PC-9 (cell line): Measurements from ENCODE around the gene TMPRSS4. TPM values are rescaled to one million over a fixed set of nuclear protein-coding genes. Genes with fewer than 3 reads are reported as not detected.

Source experiments
- BruUV-seq: library from RNA; stranded (reverse); fragments of 400-500 nt; replicated peaks from 2 replicates; lab custom pipeline; 2021; lab: Mats Ljungman, UMichigan
- CTCF ChIA-PET: fragments of 300-600 bp; sonication (Branson Sonifier 250); formaldehyde crosslinking; loops from one replicate; lab custom pipeline; 2022; ENCODE audit warnings: antibody characterized with exemption; lab: Charles Lee
- POLR2A ChIA-PET: fragments of 300-600 bp; sonication (Branson Sonifier 250); formaldehyde crosslinking; loops from one replicate; lab custom pipeline; 2022; ENCODE audit warnings: antibody characterized with exemption; ENCODE audit not compliant: unreplicated experiment; lab: Charles Lee
- DNase-seq, 2 experiments: peaks; one replicate each; pipeline versions ENCODE4 v3.0.0 to v3.0.0-alpha.2; 2015 to 2022; ENCODE audit warnings: mixed read lengths in 1 of 2
- H2AFZ ChIP-seq: fragments of 200-600 bp; sonication (generic); 2 replicates; pipeline ENCODE4 v1.8.1; 2017; ENCODE audit warnings: antibody characterized with exemption
- H3F3A ChIP-seq: fragments of 200-600 bp; sonication (generic); 2 replicates; pipeline ENCODE4 v1.8.1; 2017; ENCODE audit warnings: antibody characterized with exemption, mild to moderate bottlenecking, low read depth; ENCODE audit not compliant: insufficient read depth
- H3K27ac ChIP-seq: fragments of 200-600 bp; sonication (generic); 2 replicates; pipeline ENCODE4 v1.6.1; 2016; ENCODE audit warnings: mixed run types
- H3K27me3 ChIP-seq: fragments of 200-600 bp; sonication (generic); 2 replicates; pipeline ENCODE4 v1.6.1; 2016; ENCODE audit warnings: low read depth, mixed run types; ENCODE audit not compliant: insufficient read depth
- H3K36me3 ChIP-seq: fragments of 200-600 bp; sonication (generic); 2 replicates; pipeline ENCODE4 v1.6.1; 2016; ENCODE audit warnings: low read depth, mixed run types
- H3K4me1 ChIP-seq: fragments of 200-600 bp; sonication (generic); replicated peaks from 2 replicates; pipeline ENCODE4 v1.6.1; 2016; ENCODE audit warnings: mixed run types; ENCODE audit not compliant: insufficient read depth
- H3K4me2 ChIP-seq: fragments of 200-600 bp; sonication (generic); 2 replicates; pipeline ENCODE4 v1.6.1; 2017; ENCODE audit warnings: mixed run types
- H3K4me3 ChIP-seq: fragments of 200-600 bp; sonication (generic); 2 replicates; pipeline ENCODE4 v1.6.1; 2016; ENCODE audit warnings: mixed run types
- H3K79me2 ChIP-seq: fragments of 200-600 bp; sonication (generic); 2 replicates; pipeline ENCODE4 v1.6.1; 2017; ENCODE audit warnings: low read depth, mixed run types
- H3K9me2 ChIP-seq: fragments of 200-600 bp; sonication (generic); 2 replicates; pipeline ENCODE4 v1.8.1; 2017; ENCODE audit warnings: mild to moderate bottlenecking; ENCODE audit not compliant: insufficient read depth
- H3K9me3 ChIP-seq: fragments of 200-600 bp; sonication (generic); 2 replicates; pipeline ENCODE4 v1.8.1; 2016; ENCODE audit warnings: low read depth; ENCODE audit not compliant: insufficient read depth
- H4K20me1 ChIP-seq: fragments of 200-600 bp; sonication (generic); 2 replicates; pipeline ENCODE4 v1.8.1; 2017; ENCODE audit not compliant: insufficient read depth
- CTCF ChIP-seq: fragments of 200-600 bp; sonication (generic); conservative IDR thresholded peaks from 2 replicates; pipeline ENCODE4 v1.6.1; 2017; ENCODE audit warnings: mixed run types, antibody characterized with exemption, mild to moderate bottlenecking, moderate library complexity
- EZH2 ChIP-seq: fragments of 200-600 bp; sonication (generic); IDR thresholded peaks from 2 replicates; pipeline ENCODE4 v1.8.0; 2017; ENCODE audit warnings: antibody characterized with exemption, low read depth
- intact Hi-C: fragments of 100-400 bp; cut with micrococcal nuclease; formaldehyde crosslinking; loops from one replicate; pipeline ENCODE4 v1.10.0; 2022; ENCODE audit not compliant: unreplicated experiment
- total RNA-seq: library from RNA; stranded (reverse); gene quantifications from 2 replicates; pipeline ENCODE4 v1.2.3, GENCODE V29; 2021

Gene TMPRSS4
- total RNA-seq, 1 experiment from 2014 or later = 27.6 TPM

- intact Hi-C loops = no loop called here
- H3K4me2 ChIP-seq = no peak overlapping the region
Observed at GRCh38 chr11:118148240-118148639, 71.4 kb downstream of the TMPRSS4 start.

GRCh38 chr11:118148856-118149255, 72.0 kb downstream of the TMPRSS4 start:
- CTCF ChIA-PET = no interaction called here
- peaks cover 51% of the 10 kb centered on the region for H3K27me3 ChIP-seq
- TF ChIP-seq CTCF = no peak
- TF ChIP-seq EZH2 = no peak

More at GRCh38 chr11:118148240-118148639, 71.4 kb downstream of the TMPRSS4 start:
- TF ChIP-seq EZH2 (no peak), CTCF (no peak)
- Histone ChIP-seq H3K79me2 (no peaks in the 10 kb centered on the region), H3K4me3 (no peak overlapping the region), H3K36me3 (no peaks in the 10 kb centered on the region), H3K4me1 (no peaks in the 10 kb centered on the region; the same call in none of the 2 replicates), H3K9me3 (no peaks in the 10 kb centered on the region), H3K27me3 (peaks cover 52% of the 10 kb centered on the region), H3K9me2 (no peaks in the 10 kb centered on the region), H3F3A (peaks cover 5% of the 10 kb centered on the region; the same call in 1 of the 2 replicates), H2AFZ (no peak overlapping the region), H4K20me1 (no peaks in the 10 kb centered on the region), H3K27ac (no peak overlapping the region)
- CTCF ChIA-PET = no interaction called here
- BruUV-seq = no TSS peak
- DNase-seq = no peak
- POLR2A ChIA-PET = no interaction called here

GRCh38 chr11:118149493-118149892, 72.6 kb downstream of the TMPRSS4 start:
- Histone ChIP-seq H3K4me3 (no peak overlapping the region), H3K9me3 (no peaks in the 10 kb centered on the region), H3K27me3 (peaks cover 57% of the 10 kb centered on the region), H3F3A (peaks cover 5% of the 10 kb centered on the region; the same call in 1 of the 2 replicates), H3K9me2 (no peaks in the 10 kb centered on the region), H4K20me1 (no peaks in the 10 kb centered on the region), H2AFZ (no peak overlapping the region), H3K4me1 (no peaks in the 10 kb centered on the region; the same call in none of the 2 replicates), H3K79me2 (no peaks in the 10 kb centered on the region), H3K36me3 (no peaks in the 10 kb centered on the region), H3K4me2 (no peak overlapping the region), H3K27ac (no peak overlapping the region)
- CTCF ChIA-PET = no interaction called here
- no peak for DNase-seq
- TF ChIP-seq EZH2 (no peak), CTCF (no peak)
- intact Hi-C loops = no loop called here
- POLR2A ChIA-PET = no interaction called here
- BruUV-seq = no TSS peak

More at GRCh38 chr11:118148856-118149255, 72.0 kb downstream of the TMPRSS4 start:
- H3K79me2 ChIP-seq = no peaks in the 10 kb centered on the region
- H3K4me3 ChIP-seq = no peak overlapping the region
- POLR2A ChIA-PET = no interaction called here
- H3K9me2 ChIP-seq = no peaks in the 10 kb centered on the region
- no peaks in the 10 kb centered on the region for H3K36me3 ChIP-seq
- no peaks in the 10 kb centered on the region for H3K9me3 ChIP-seq
- H3K4me1 ChIP-seq = no peaks in the 10 kb centered on the region; the same call in none of the 2 replicates
- H2AFZ ChIP-seq = no peak overlapping the region
- no TSS peak for BruUV-seq
- peaks cover 5% of the 10 kb centered on the region; the same call in 1 of the 2 replicates for H3F3A ChIP-seq
- H4K20me1 ChIP-seq = no peaks in the 10 kb centered on the region
- no peak for DNase-seq
- intact Hi-C loops = no loop called here
- no peak overlapping the region for H3K4me2 ChIP-seq
- no peak overlapping the region for H3K27ac ChIP-seq
